GM06990 (cell line): ENCODE measurements around the gene HEPHL1.
"Not testable (repeated sequence)": the region's sequence is repeated elsewhere in the genome, so short reads cannot be mapped to it uniquely, and the experiment has no call there.

Experiments
- DNase-seq: peaks from one replicate; pipeline ENCODE4 v3.0.0-alpha.2; 2011; ENCODE audit not compliant: insufficient read length; ENCODE audit errors: extremely low read depth
- H3K27me3 ChIP-seq: replicated peaks from 2 replicates; pipeline ENCODE4 v1.6.0; 2011; ENCODE audit warnings: low read length; ENCODE audit not compliant: control insufficient read depth, insufficient read depth
- H3K36me3 ChIP-seq: 2 replicates; pipeline ENCODE4 v1.5.1; 2011; ENCODE audit warnings: low read length; ENCODE audit not compliant: control insufficient read depth, insufficient read depth
- H3K4me3 ChIP-seq: replicated peaks from 2 replicates; pipeline ENCODE4 v1.5.1; 2011; ENCODE audit warnings: low read depth, mild to moderate bottlenecking, control low read depth, low read length
- TF ChIP-seq, protein P1 (sequence below): IDR thresholded peaks from 2 replicates; pipeline ENCODE4 v1.5.1; 2011; ENCODE audit warnings: low read length, control low read depth, mild to moderate bottlenecking, inconsistent platforms; ENCODE audit not compliant: insufficient read depth, poor library complexity, severe bottlenecking

Gene HEPHL1

GRCh38 chr11:94111241-94111640 lies 90.1 kb downstream of the HEPHL1 start:
- TF ChIP-seq, protein P1, sequence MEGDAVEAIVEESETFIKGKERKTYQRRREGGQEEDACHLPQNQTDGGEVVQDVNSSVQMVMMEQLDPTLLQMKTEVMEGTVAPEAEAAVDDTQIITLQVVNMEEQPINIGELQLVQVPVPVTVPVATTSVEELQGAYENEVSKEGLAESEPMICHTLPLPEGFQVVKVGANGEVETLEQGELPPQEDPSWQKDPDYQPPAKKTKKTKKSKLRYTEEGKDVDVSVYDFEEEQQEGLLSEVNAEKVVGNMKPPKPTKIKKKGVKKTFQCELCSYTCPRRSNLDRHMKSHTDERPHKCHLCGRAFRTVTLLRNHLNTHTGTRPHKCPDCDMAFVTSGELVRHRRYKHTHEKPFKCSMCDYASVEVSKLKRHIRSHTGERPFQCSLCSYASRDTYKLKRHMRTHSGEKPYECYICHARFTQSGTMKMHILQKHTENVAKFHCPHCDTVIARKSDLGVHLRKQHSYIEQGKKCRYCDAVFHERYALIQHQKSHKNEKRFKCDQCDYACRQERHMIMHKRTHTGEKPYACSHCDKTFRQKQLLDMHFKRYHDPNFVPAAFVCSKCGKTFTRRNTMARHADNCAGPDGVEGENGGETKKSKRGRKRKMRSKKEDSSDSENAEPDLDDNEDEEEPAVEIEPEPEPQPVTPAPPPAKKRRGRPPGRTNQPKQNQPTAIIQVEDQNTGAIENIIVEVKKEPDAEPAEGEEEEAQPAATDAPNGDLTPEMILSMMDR, result no peak
- DNase-seq, result no peak
- Histone ChIP-seq H3K4me3 (no peak overlapping the region), H3K27me3 (no peaks in the 10 kb centered on the region), H3K36me3 (no peaks in the 10 kb centered on the region)

GRCh38 chr11:94111660-94112059 lies 90.5 kb downstream of the HEPHL1 start:
- DNase-seq, result no peak
- Histone ChIP-seq H3K4me3 (no peak overlapping the region), H3K27me3 (no peaks in the 10 kb centered on the region), H3K36me3 (no peaks in the 10 kb centered on the region)
- TF ChIP-seq, protein P1, result no peak

DNA sequence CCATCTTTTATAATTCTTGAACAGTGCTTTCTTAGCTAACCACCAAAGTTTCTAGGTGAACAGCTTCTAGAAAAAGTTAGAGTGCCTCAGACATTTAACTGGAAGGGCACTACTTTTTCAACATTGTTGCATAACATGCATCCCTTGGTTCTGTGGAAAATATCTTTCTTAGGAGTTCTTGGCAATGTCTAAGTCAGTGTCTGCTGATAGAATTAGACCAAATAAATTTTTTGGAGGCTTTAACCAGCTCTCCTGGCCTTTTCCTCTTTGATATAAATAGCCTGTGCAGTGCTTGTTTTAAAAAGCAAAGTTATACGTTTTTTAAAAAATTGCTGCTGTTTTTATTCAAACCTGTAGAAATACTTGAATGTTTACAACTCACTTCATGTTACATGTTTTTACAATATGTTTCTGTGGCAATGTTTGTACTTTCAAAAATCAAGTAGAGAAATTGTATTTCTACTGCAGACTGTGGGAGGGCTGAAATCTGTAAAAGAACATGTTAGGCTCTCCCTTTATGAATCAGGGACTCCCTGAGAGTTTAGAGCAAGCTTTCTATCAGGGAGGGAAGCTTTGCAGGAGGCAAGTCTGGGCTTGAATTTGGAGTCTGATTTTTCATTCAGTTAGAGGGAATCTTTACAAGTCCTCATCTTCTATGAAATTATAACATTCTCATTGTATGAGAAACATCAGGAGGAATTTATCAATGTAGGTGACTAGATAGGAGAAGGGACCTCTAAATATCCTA lies 91.2 kb downstream of the HEPHL1 start:
- no peak for DNase-seq
- Histone ChIP-seq H3K4me3 (no peak overlapping the region), H3K27me3 (no peaks in the 10 kb centered on the region), H3K36me3 (no peaks in the 10 kb centered on the region)
- TF ChIP-seq, protein P1, result no peak

DNA sequence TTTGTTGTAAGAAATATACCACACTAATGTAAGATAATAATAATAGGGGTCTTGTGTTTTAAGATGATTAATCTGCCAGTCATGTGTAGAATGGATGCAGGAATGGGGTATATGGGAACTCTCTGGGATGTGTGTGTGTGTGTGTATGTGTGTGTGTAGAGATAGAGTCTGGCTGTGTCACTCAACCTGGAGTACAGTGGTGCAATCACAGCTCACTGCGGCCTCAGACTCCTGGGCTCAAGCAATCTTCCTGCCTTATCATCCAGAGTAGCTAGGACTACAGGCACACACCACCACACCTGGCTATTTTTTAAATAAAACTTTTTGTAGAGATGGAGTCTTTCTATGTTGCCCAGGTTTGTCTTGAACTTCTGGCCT lies 96.0 kb downstream of the HEPHL1 start:
- TF ChIP-seq, protein P1, result no peak

GRCh38 chr11:94117871-94118270 lies 96.7 kb downstream of the HEPHL1 start:
- no peaks in the 10 kb centered on the region for H3K27me3 ChIP-seq
- no peak for DNase-seq
- no peak overlapping the region for H3K4me3 ChIP-seq
- H3K36me3 ChIP-seq, result no peaks in the 10 kb centered on the region
- TF ChIP-seq, protein P1, result no peak

More for the DNA sequence above, 96.0 kb downstream of the HEPHL1 start:
- Histone ChIP-seq H3K36me3 (no peaks in the 10 kb centered on the region), H3K4me3 (no peak overlapping the region), H3K27me3 (no peaks in the 10 kb centered on the region)
- no peak for DNase-seq

DNA sequence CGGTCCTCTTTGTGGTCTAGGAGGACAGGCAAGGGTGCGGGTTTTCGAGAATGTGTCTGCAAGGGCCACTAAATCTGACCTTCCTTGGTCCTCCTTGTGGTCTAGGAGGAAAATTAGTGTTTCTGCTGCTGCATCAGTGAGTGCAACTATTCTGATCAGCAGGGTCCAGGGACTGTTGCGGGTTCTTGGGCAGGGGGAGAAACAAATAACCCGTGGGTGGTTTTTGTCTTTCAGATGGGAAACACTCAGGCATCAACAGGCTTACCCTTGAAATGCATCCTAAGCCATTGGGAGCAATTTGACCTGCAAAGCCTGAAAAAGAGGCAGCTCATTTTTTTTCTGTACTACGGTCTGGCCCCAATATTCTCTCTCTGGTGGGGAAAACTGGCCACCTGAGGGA lies 98.5 kb downstream of the HEPHL1 start:
- not testable (repeated sequence) for H3K36me3 ChIP-seq, DNase-seq, H3K27me3 ChIP-seq, H3K4me3 ChIP-seq

DNA sequence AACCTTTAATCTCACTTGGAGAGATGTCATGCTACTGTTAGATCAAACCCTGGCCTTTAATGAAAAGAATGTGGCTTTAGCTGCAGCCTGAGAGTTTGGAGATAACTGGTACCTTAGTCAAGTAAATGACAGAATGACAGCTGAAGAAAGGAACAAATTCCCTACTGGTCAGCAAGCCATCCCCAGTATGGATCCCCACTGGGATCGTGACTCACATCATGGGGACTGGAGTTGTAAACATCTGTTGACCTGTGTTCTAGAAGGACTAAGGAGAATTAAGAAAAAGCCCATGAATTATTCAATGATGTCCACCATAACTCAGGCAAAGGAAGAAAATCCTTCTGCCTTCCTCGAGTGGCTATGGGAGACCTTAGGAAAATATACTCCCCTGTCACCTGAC lies 99.4 kb downstream of the HEPHL1 start:
- H3K4me3 ChIP-seq, DNase-seq, H3K36me3 ChIP-seq, H3K27me3 ChIP-seq: not testable (repeated sequence)
